Endothelial cell of umbilical vein (primary cell): ENCODE measurements around the gene FRMD4A.

Experiments
- EZH2 ChIP-seq: IDR thresholded peaks from 2 replicates; pipeline ENCODE4 v1.6.1; 2012; ENCODE audit warnings: borderline replicate concordance, low read depth, mild to moderate bottlenecking, moderate library complexity, low read length, inconsistent platforms; ENCODE audit not compliant: severe bottlenecking
- JUN ChIP-seq: IDR thresholded peaks from 2 replicates; pipeline ENCODE4 v1.6.1; 2011; ENCODE audit warnings: borderline replicate concordance, low read depth; ENCODE audit not compliant: insufficient read length, insufficient read depth
- POLR2A ChIP-seq: IDR thresholded peaks from 2 replicates; pipeline ENCODE4 v1.6.1; 2012; ENCODE audit warnings: low read depth, mild to moderate bottlenecking, control low read depth, low read length
- TF ChIP-seq, protein P1 (sequence below), 2 donors: IDR thresholded peaks; 1 replicate in 1 of 2; 2 replicates in 1 of 2; pipeline ENCODE4 v1.5.1; 2011; ENCODE audit warnings: low read length in 2 of 2, mild to moderate bottlenecking in 2 of 2, moderate library complexity in 2 of 2, control low read depth in 1 of 2, inconsistent platforms in 1 of 2, low read depth in 1 of 2; ENCODE audit not compliant: insufficient read depth in 1 of 2; ENCODE audit errors: extremely low read depth in 1 of 2

DNA sequence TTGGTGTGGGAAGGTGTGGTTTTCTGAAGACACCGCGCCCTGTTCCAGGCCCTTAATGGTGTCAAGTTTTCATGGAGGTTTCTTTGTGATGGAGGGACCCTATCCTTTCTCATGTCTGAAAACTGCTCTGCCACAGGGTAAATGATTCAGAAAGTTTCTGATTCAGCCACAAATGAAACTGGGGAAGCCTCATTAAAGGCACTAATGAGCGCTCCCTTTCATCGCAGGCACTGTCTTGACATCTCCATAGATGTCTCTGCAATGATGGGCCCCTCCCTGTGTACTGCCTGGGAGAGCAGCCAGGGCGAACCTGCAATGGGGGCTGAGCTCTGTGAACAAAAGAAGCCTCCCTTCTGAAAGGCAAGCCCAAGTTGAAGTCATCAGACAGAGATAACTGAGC is 388.7 kb downstream of the FRMD4A start:
- TF ChIP-seq JUN (no peak), POLR2A (no peak), EZH2 (no peak)
- TF ChIP-seq, protein P1, sequence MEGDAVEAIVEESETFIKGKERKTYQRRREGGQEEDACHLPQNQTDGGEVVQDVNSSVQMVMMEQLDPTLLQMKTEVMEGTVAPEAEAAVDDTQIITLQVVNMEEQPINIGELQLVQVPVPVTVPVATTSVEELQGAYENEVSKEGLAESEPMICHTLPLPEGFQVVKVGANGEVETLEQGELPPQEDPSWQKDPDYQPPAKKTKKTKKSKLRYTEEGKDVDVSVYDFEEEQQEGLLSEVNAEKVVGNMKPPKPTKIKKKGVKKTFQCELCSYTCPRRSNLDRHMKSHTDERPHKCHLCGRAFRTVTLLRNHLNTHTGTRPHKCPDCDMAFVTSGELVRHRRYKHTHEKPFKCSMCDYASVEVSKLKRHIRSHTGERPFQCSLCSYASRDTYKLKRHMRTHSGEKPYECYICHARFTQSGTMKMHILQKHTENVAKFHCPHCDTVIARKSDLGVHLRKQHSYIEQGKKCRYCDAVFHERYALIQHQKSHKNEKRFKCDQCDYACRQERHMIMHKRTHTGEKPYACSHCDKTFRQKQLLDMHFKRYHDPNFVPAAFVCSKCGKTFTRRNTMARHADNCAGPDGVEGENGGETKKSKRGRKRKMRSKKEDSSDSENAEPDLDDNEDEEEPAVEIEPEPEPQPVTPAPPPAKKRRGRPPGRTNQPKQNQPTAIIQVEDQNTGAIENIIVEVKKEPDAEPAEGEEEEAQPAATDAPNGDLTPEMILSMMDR (IDR thresholded peaks at IDR 0.05; ENCODE audit: extremely low read depth in 1 of 2, insufficient read depth in 1 of 2, low read depth in 1 of 2, low read length in 2 of 2): no peak
